ENCODE measurements around the gene TTC13. TPM values are rescaled to one million over a fixed set of nuclear protein-coding genes. Genes with fewer than 3 reads are reported as not detected.

Gene TTC13
- total RNA-seq, 1 experiment from 2014 or later: 12.3 TPM

GRCh38 chr1:230894664-230895063 lies 84.0 kb downstream of the TTC13 start (continued):
- TF ChIP-seq REST (IDR thresholded peaks at IDR 0.05; ENCODE audit: low read depth) (no peak), POLR2A (IDR thresholded peaks at IDR 0.05; ENCODE audit: borderline replicate concordance, extremely low read depth, insufficient read depth, insufficient read length) (no peak), TCF7L2 (IDR thresholded peaks at IDR 0.05; ENCODE audit: borderline replicate concordance, extremely low read depth, insufficient read depth, insufficient read length) (no peak), ATF3 (IDR thresholded peaks at IDR 0.05) (no peak), EZH2phosphoT487 (IDR thresholded peaks at IDR 0.05; ENCODE audit: borderline replicate concordance) (no peak), SP1 (IDR thresholded peaks at IDR 0.05; ENCODE audit: low read depth) (no peak), FOSL1 (IDR thresholded peaks at IDR 0.05; ENCODE audit: low read depth) (no peak), EZH2 (IDR thresholded peaks at IDR 0.05) (no peak), SIN3A (IDR thresholded peaks at IDR 0.05; ENCODE audit: low read depth) (no peak), CEBPB (IDR thresholded peaks at IDR 0.05; ENCODE audit: low read depth) (no peak)

- CTCF ChIA-PET: interaction anchor here (1.2 kb wide), 1 partner anchor 96 kb away, joined by 3 read pairs; no protein-coding TSS in a partner anchor
- no peaks in the 10 kb centered on the region for H3K9me2 ChIP-seq (ENCODE audit: insufficient read depth)
- intact Hi-C loops (cut with micrococcal nuclease): no loop called here
- H3K27me3 ChIP-seq (ENCODE audit: insufficient read depth, low read length): no peaks in the 10 kb centered on the region
- H3K4me3 ChIP-seq (replicated peaks in 1 of 2; ENCODE audit: low read depth in 1 of 2, low read length in 2 of 2): no peak overlapping the region
- no peak for ATAC-seq
- H4K20me1 ChIP-seq (ENCODE audit: insufficient read depth): no peaks in the 10 kb centered on the region
- no peaks in the 10 kb centered on the region for H3K79me2 ChIP-seq (ENCODE audit: insufficient read depth, low read length)
- POLR2A ChIA-PET: no interaction called here
- BruUV-seq (replicated peaks): no TSS peak
- no peak overlapping the region for H3K4me2 ChIP-seq (ENCODE audit: low read length)
- no peaks in the 10 kb centered on the region for H3K36me3 ChIP-seq (ENCODE audit: control insufficient read depth in 1 of 2, insufficient read depth in 2 of 2, low read length in 2 of 2)
- no peak overlapping the region for H3K9ac ChIP-seq (ENCODE audit: low read length)
- no peaks in the 10 kb centered on the region for H3K9me3 ChIP-seq (ENCODE audit: control insufficient read depth in 1 of 2, insufficient read depth in 1 of 2, low read depth in 1 of 2, low read length in 2 of 2)
- H3K4me1 ChIP-seq (ENCODE audit: control insufficient read depth in 1 of 2, insufficient read depth in 2 of 2, low read length in 2 of 2): no peaks in the 10 kb centered on the region
- no peak for DNase-seq (ENCODE audit: low read depth, low spot score)
- no peak overlapping the region for H3K27ac ChIP-seq (ENCODE audit: low read depth, low read length)
- H2AFZ ChIP-seq (ENCODE audit: low read depth, low read length, poor library complexity, severe bottlenecking): no peak overlapping the region
- RAD21 ChIA-PET (ENCODE audit: low non-redundant PET in 1 of 2, low total read pairs in 2 of 2, uncharacterized antibody in 2 of 2, unreplicated experiment in 2 of 2): no interaction called here
- TF ChIP-seq CTCF (IDR thresholded peaks at IDR 0.05 in 2 of 3, conservative IDR thresholded peaks at IDR 0.05 in 1 of 3; ENCODE audit: borderline replicate concordance in 1 of 3, insufficient read depth in 1 of 3, low read depth in 2 of 3, low read length in 2 of 3) (no peak), MAX (IDR thresholded peaks at IDR 0.05) (no peak), FOSL1 (IDR thresholded peaks at IDR 0.05; ENCODE audit: low read depth) (no peak), TCF7L2 (IDR thresholded peaks at IDR 0.05; ENCODE audit: borderline replicate concordance, extremely low read depth, insufficient read depth, insufficient read length) (no peak), POLR2AphosphoS5 (IDR thresholded peaks at IDR 0.05; ENCODE audit: low read depth, low read length) (no peak), POLR2A (IDR thresholded peaks at IDR 0.05; ENCODE audit: borderline replicate concordance, extremely low read depth, insufficient read depth, insufficient read length) (no peak), REST (IDR thresholded peaks at IDR 0.05; ENCODE audit: low read depth) (no peak), ELF1 (IDR thresholded peaks at IDR 0.05; ENCODE audit: borderline replicate concordance, low read depth) (no peak), CBX3 (IDR thresholded peaks at IDR 0.05; ENCODE audit: low read depth) (no peak), ATF3 (IDR thresholded peaks at IDR 0.05) (no peak)
Observed at GRCh38 chr1:230894032-230894431, 84.6 kb downstream of the TTC13 start.
